ENCODE results near the gene RNASE4. TPM values are rescaled to one million over a fixed set of nuclear protein-coding genes. Genes with fewer than 3 reads are reported as not detected.

Gene RNASE4
- polyA plus RNA-seq, 1 experiment = 19.0 TPM

- Histone ChIP-seq H3K27ac (ENCODE audit: low read depth, low read length) (peak overlapping the region; percentile 99), H3K27me3 (ENCODE audit: control insufficient read depth, insufficient read depth, low read length) (no peaks in the 10 kb centered on the region), H3K9me3 (ENCODE audit: control insufficient read depth, insufficient read depth, low read length) (no peaks in the 10 kb centered on the region), H3K4me3 (ENCODE audit: low read depth, low read length) (peak overlapping the region; percentile 86)
- no peak for DNase-seq (ENCODE audit: low read depth, low spot score)
- ChIA-PET POLR2A (interaction anchor here (0.6 to 4.3 kb wide), 6 partner anchors 49 to 339 kb away, joined by 3 to 30 read pairs (median 8); partner anchors contain the start of genes PARP2, PIP4P1 and TEP1), CTCF (interaction anchor here (0.8 to 3.4 kb wide), 11 partner anchors 10 to 354 kb away, joined by 3 to 22 read pairs (median 4); no protein-coding TSS in a partner anchor)
- TF ChIP-seq CTCF (IDR thresholded peaks at IDR 0.05; ENCODE audit: low read depth, low read length) = no peak
Observed at GRCh38 chr14:20681348-20682126, 2.8 kb upstream of the RNASE4 start.

- DNase-seq (ENCODE audit: low read depth, low spot score) = no peak
- CTCF ChIA-PET = interaction anchor here (1.0 to 3.4 kb wide), 9 partner anchors 9 to 355 kb away, joined by 3 to 22 read pairs (median 10); no protein-coding TSS in a partner anchor
- no peaks in the 10 kb centered on the region for H3K9me3 ChIP-seq (ENCODE audit: control insufficient read depth, insufficient read depth, low read length)
- no peak for TF ChIP-seq CTCF (IDR thresholded peaks at IDR 0.05; ENCODE audit: low read depth, low read length)
- POLR2A ChIA-PET = interaction anchor here (1.0 to 4.3 kb wide), 5 partner anchors 50 to 339 kb away, joined by 5 to 30 read pairs (median 9); partner anchors contain the start of genes PARP2, PIP4P1 and TEP1
- peak overlapping the region; percentile 86 for H3K4me3 ChIP-seq (ENCODE audit: low read depth, low read length)
- H3K27me3 ChIP-seq (ENCODE audit: control insufficient read depth, insufficient read depth, low read length) = no peaks in the 10 kb centered on the region
- peak overlapping the region; percentile 99 for H3K27ac ChIP-seq (ENCODE audit: low read depth, low read length)
Observed at GRCh38 chr14:20682127-20682434, 2.3 kb upstream of the RNASE4 start.

- Histone ChIP-seq H3K4me3 (ENCODE audit: low read depth, low read length) (peak overlapping the region; percentile 86), H3K27ac (ENCODE audit: low read depth, low read length) (peak overlapping the region; percentile 99), H3K27me3 (ENCODE audit: control insufficient read depth, insufficient read depth, low read length) (no peaks in the 10 kb centered on the region), H3K9me3 (ENCODE audit: control insufficient read depth, insufficient read depth, low read length) (no peaks in the 10 kb centered on the region)
- no peak for DNase-seq (ENCODE audit: low read depth, low spot score)
- TF ChIP-seq CTCF (IDR thresholded peaks at IDR 0.05; ENCODE audit: low read depth, low read length) = 0 out of 2 replicates have a peak, but pooled peaks have one; percentile 14
- ChIA-PET CTCF (interaction anchor here (0.8 to 3.4 kb wide), 8 partner anchors 9 to 355 kb away, joined by 3 to 22 read pairs (median 14); no protein-coding TSS in a partner anchor), POLR2A (interaction anchor here (1.0 to 4.3 kb wide), 8 partner anchors 50 to 340 kb away, joined by 4 to 30 read pairs (median 6); partner anchors contain the start of genes PARP2, PIP4P1 and TEP1)
Observed at GRCh38 chr14:20682435-20683124, 1.8 kb upstream of the RNASE4 start.

- POLR2A ChIA-PET = interaction anchor here (1.0 to 4.3 kb wide), 5 partner anchors 51 to 341 kb away, joined by 4 to 30 read pairs (median 5); partner anchors contain the start of genes PARP2 and PIP4P1
- H3K9me3 ChIP-seq (ENCODE audit: control insufficient read depth, insufficient read depth, low read length) = no peaks in the 10 kb centered on the region
Observed at GRCh38 chr14:20683125-20683890, 1.1 kb upstream of the RNASE4 start.

More at GRCh38 chr14:20683125-20683890, 1.1 kb upstream of the RNASE4 start:
- TF ChIP-seq CTCF (IDR thresholded peaks at IDR 0.05; ENCODE audit: low read depth, low read length) = 0 out of 2 replicates have a peak, but pooled peaks have one; percentile 9
- CTCF ChIA-PET = interaction anchor here (0.8 to 3.4 kb wide), 5 partner anchors 69 to 356 kb away, joined by 3 to 16 read pairs (median 4); no protein-coding TSS in a partner anchor
- peak overlapping the region; percentile 99 for H3K27ac ChIP-seq (ENCODE audit: low read depth, low read length)
- H3K27me3 ChIP-seq (ENCODE audit: control insufficient read depth, insufficient read depth, low read length) = no peaks in the 10 kb centered on the region
- peak; percentile 85 for DNase-seq (ENCODE audit: low read depth, low spot score)
- H3K4me3 ChIP-seq (ENCODE audit: low read depth, low read length) = peak overlapping the region; percentile 86
